OCI-LY7 (cell line): ENCODE data around the gene CUX1.

Source experiments
- CTCF ChIP-seq: fragments of 200-600 bp; sonication (generic); conservative IDR thresholded peaks from 2 replicates; pipeline ENCODE4 v1.5.1; 2014; ENCODE audit warnings: mild to moderate bottlenecking, antibody characterized with exemption, low read length, moderate library complexity, mixed read lengths
- EZH2phosphoT487 ChIP-seq: fragments of 200-600 bp; sonication (generic); IDR thresholded peaks from 2 replicates; pipeline ENCODE4 v1.6.1; 2018; ENCODE audit warnings: low read depth, borderline replicate concordance, mild to moderate bottlenecking, mixed run types, antibody characterized with exemption, low read length, moderate library complexity, mixed read lengths

DNA sequence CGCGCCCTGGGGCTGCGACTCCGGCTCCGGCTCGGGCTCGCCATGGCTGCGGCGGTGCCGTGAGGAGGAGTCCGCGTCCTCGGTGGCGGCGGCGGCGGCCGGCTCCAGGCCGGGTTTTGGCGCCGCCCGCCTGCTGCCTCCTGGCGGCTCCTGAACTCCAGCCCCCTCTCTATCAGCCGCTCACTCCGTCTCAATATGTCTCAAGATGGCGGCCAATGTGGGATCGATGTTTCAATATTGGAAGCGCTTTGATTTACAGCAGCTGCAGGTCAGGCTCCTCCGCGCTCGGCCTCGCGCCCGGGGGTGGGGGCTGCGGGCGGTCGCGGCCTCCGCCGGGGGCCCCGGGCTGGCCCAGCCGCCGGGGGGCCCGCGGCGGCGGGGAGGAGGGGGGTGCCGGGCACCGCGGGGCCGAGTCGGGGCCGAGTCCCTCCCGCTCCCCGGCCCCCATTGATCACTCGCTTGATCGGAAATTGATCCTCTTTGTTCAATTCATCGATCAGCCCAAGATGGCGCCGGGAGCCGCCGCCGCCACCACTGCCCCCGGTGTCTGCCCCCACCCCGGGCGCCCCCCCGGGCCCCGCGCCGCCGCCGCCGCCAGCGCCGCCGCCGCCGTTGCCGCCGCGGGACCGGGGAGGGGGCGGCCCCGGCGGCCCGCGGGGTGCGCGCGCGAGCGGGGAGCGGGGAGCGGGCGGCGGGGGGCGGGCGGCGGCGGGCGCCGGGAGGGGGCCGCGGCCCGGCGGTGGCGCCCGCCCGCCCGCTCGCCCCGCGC is 1.4 kb upstream of the CUX1 start:
- TF ChIP-seq CTCF, result no peak
- TF ChIP-seq EZH2phosphoT487, result no peak
